Hepatic stellate cell (primary cell): ENCODE data around the gene ELOVL5.

Experiments used
- DNase-seq: peaks from one replicate; pipeline ENCODE4 v3.0.0; 2011; ENCODE audit warnings: low spot score

ELOVL5 gene

DNA sequence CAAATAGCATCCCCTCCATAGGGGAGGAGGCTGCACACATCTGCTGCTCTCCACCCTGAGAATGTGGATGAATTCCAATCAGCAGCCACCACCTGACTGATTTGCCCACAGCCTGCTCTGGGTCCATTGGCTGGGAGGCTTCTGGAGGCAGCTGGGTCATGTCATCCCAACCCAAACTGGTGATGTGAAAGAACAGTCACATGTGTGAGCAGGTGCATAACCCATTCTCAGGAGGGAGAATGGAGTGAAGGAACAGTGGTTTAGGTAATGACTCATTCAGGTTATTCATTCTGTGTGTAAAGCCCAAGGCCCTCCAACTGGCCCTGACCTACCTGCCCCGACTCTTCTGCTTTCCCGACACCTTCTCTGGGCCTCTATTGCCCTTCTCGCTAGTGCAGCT, 109.2 kb downstream of the ELOVL5 start:
- no peak for DNase-seq

GRCh38 chr6:53238311-53238710, 110.4 kb downstream of the ELOVL5 start:
- DNase-seq = no peak

GRCh38 chr6:53236241-53236640, 112.5 kb downstream of the ELOVL5 start:
- DNase-seq = no peak

DNA sequence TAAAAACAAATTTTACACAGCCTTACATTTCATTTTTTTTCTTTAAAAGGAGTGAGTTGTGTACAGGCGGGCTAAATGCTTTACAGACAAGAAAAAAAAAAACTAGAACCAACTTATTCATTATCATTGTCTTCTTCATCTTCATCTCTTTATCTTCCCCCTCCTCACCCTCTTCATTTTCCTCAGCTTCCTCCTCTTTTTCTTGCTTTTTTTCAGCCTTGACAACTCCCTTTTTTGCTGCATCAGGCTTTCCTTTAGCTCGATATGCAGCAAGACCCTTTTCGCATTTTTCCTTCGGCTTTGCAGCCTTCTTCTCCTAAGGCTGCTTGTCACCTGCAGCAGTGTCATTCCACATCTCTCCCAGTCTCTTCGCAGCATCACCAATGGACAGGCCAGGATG, 113.2 kb downstream of the ELOVL5 start:
- DNase-seq = no peak

- no peak for DNase-seq
Measured at GRCh38 chr6:53233309-53233708, 115.4 kb downstream of the ELOVL5 start.

- no peak for DNase-seq
Measured at GRCh38 chr6:53230775-53231467, 117.8 kb downstream of the ELOVL5 start.

DNA sequence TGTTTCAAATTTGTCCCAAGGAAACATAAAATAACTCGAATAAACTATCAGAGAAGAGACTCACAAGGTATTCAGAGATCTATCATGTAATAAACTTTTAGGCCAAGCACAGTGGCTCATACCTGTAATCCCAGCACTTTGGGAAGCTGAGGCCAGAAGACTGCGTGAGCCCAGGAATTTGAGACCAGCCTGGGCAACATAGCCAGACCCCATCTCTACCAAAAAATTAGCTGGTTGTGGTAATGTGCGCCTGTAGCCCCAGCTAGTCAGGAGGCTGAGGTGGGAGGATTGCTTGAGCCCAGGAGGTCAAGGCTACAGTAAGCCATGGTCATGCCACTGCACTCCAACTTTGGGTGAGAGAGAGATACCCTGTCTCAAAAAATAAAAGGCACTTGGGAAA, 120.9 kb downstream of the ELOVL5 start:
- no peak for DNase-seq

DNA sequence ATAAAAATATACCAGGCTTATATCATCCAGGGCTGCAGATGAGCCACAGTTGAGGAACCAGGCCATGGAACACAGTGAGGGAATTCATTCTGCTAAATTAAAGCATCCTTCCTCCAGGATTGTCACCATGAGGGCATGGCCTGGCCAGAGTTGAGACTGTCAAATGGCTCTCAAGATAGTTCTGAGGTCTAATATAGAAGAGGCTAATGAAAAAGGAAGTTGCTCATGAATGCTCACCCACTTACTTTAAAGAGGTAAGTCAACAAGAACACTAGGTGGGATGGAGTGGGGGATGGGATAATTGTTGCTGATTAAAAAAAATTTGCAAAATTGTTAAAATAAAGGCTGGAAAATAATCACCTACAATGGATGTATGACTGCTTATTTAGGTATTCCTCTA, 128.1 kb downstream of the ELOVL5 start:
- no peak for DNase-seq
